NCI-H2029 (cell line): Measurements from ENCODE around the gene MID1.

ENCODE experiments used
- DNase-seq: peaks from one replicate; lab custom pipeline; 2025; lab: John Stamatoyannopoulos, UW

MID1 gene

DNA sequence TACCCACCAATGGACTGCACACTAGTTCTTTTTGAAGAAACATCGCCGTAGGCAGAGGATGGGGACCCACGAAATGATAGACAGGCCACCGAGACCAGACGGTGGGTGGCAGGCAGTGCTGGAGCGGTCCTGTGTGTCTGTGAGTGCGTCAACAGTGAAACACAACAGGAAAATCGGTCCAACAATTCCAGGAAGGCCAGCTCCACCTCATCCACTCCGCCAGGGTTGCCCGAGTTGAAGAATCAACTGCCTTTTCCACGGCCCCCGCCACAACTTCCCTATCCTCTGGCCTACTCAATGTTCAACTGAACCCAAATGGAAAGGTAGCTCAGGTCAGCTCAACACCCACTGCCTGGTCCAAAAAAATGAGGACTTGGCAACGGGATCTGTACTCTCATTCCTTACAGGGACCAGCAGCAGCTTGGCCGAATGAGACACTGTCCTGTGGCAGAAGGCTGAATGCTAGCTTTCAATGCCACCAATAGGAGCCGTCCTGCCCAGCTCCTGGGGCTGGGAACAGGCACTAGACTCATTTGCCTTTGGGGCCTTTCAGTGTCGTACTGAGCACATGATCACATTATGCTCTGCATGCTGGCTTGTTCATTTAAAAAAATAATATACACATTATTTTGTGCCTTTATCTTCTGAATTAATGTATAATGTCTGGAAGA lies 43.5 kb downstream of the MID1 start:
- DNase-seq, result no peak

DNA sequence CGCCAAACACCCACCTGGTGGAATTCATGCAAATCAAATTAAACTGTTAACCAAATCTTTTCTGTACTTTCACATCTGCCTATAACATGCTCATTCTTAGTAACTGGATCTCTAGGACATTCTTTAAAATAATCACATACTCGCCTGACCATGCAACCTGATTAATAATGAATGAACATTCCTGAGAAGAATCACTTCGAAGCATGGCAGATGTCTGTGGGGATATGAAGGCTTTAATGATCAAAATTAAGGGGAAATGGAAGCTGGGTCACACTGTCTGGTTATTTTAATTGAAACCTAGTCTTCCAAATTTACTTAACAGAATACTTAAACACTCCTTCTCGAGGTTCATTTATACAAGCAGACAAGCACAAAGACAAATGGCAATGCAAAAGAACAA lies 44.2 kb downstream of the MID1 start:
- no peak for DNase-seq

GRCh38 chrX:10574663-10575062 lies 45.7 kb downstream of the MID1 start:
- no peak for DNase-seq

- DNase-seq, result no peak
Measured at GRCh38 chrX:10571260-10571659, 49.1 kb downstream of the MID1 start.

DNA sequence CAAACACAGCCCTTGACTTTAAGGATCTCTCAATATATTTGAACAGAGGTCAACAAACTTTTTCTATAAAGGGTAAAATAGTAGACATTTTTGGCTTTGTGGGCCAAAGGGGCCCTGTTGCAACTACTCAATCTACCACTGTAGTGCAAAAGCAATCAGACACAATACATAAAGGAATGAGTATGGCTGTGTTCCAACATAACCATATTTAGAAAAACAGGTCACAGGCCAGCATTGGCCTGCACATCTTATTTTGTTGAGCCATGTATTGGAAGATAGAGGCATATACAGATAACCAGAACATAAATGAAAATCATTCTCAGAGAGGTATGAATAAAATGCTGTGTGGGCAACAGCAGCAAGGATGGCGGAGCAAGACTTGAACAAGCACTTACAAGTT lies 49.8 kb downstream of the MID1 start:
- DNase-seq, result no peak

DNA sequence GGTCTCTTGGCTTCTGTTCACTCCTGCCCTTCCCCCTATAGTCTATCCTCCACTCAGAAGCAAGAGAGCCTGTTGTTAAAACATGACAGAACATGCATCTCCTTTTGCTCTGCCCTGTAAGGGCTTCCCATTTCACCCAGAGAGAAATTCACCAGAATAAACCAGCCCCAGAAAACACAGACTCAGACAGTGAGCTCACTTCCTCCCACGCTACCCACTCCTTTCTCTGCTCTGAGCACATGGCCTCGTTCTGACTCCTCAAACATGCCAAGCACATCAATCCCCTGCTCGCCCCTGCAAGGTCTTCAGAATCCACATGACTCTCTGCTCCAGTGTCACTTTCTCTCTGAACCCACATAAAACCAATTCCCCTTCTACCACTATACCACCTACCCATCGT lies 50.4 kb downstream of the MID1 start:
- DNase-seq, result no peak

DNA sequence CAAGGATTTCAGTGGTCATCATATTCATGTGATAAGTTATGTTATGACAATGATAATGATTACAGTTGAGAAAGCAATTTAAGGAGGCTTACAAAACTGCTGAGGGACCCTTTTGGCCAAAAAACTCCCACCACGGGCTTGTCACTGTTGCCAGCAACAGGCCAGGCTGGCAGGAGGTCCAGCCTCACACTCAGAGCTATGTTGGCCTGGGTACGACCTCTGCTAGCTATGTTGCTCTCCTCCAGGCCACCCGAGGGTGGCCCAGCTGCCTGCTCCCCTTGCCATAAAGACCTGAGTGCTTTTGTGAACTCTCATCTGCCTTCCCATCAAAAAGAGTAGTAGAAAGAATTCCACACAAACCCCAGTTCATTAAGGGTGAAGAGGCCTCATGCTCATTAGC lies 52.0 kb downstream of the MID1 start:
- DNase-seq, result no peak

- DNase-seq, result no peak
Measured at GRCh38 chrX:10567136-10567535, 53.2 kb downstream of the MID1 start.

DNA sequence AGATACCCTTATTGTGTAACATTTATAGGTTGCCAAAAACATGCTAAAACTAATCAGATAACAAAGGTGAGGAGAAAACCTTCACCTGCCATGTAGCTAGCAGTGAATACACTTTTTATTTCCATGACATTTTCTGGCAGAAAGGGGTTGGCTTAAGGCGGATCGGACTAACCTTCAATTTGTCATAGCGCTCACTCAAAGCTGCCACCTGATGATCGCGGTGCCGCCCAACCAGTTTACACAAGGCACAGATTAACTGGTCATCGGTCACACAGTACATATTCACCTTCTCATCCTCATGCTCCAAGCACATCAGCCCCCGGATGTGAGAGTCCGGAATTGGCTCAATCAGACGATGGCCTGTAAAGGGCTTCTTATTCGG lies 53.7 kb downstream of the MID1 start:
- DNase-seq, result no peak

DNA sequence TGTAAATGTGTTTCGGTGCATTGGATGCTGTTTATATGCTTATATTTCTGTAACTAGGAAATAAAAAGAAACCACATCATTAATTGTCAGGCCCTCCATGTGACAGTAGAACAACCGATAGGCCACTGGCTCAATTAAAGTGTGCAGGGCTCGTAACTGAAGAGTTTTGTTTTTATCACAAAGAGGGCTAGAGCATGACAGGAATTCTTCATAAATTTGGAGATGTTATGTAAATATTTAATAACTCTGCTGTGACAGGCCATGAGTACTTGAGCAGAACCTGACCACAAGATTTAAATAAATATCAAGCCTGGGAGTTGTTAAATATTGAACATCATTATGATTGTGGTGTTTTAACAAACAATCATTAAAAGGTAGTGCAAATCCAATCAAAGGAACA lies 55.9 kb downstream of the MID1 start:
- peak; percentile 69 for DNase-seq

- DNase-seq, result no peak
Measured at GRCh38 chrX:10557166-10557565, 63.2 kb downstream of the MID1 start.

GRCh38 chrX:10556405-10556804 lies 64.0 kb downstream of the MID1 start:
- no peak for DNase-seq

DNA sequence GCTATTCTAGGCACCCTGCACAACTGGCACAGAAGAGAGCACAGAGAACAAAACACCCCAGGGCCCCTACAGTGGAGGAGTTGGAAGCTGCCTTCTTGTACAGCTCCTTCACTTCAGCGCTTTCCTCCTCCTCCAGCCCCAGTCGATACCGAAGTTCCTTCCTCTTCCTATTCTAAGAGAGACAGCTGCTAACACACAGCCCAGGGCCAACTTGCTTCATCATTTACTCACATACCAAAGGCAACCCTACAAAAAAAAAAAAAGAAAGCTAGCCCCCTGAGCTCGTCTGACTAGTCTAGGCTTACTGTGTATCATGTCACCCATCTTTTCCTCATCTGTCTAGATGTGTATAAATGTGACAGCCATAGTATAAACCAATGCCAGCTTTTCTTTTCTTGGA lies 64.5 kb downstream of the MID1 start:
- no peak for DNase-seq

DNA sequence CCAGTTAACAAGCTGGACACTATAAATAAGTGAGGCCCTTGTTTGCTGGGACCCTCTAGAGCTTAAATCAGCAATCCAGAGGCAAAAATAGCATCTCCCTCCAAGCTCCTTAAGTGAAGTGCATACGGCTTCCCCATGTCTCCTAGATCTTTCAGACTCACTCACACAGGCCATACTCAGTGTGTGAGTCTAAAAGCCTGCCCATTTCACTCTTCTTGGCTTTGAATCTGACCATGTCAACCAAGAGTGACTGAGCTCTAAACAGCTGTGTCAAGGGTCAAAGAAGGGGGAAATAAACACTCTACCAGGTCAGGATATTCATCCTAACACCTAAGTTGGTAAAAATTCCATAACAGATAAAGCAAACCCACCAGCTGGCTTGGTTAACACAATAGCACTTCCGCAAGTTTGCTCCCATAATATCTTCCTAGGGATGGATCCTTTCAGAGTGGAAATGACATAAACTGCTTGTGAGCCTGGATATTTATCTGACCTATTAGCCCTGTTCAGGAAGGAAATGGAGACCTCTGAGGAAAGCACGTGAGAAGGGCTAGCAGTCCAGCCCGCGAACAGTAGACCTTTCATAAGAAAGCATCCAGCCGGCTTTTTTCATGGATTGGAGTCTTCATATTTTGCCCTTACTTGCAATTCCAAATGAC lies 65.6 kb downstream of the MID1 start:
- no peak for DNase-seq

DNA sequence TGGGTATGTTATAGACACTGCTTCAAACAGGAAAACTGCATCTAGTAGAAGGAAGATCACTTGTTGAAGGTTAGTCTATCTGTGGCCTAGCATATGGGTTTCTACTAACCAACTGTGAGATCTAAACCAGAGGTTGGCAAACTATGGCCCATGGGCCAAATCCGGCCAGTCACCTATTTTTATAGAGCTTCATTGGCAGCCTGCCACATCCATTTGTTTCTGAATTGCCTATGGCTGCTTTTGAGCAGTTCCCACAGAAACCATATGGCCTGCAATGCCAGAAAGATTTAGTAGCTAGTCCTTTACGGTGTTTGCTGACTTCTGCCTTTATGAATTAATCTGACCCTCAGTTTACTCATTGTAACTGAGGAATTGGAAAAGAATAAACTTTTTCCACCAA lies 71.1 kb downstream of the MID1 start:
- no peak for DNase-seq

DNA sequence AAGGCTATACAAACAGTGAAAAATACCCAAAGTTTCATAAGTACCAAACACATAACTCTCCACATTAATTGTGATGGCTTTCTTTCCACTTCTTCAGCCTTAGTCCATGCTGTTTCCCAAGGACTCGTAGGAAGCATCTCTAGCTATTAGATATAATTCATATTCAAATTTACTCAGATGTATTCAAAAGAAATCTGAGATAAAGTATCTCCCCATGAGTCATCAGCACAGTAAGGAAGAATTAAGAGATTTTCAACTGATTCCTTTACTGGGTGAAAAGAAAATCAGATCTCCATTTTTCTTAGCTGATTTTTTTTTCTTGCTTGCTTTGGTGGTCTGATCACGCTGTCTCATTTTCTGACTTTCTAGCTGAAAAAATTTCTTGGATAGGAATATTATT lies 71.7 kb downstream of the MID1 start:
- DNase-seq, result no peak

DNA sequence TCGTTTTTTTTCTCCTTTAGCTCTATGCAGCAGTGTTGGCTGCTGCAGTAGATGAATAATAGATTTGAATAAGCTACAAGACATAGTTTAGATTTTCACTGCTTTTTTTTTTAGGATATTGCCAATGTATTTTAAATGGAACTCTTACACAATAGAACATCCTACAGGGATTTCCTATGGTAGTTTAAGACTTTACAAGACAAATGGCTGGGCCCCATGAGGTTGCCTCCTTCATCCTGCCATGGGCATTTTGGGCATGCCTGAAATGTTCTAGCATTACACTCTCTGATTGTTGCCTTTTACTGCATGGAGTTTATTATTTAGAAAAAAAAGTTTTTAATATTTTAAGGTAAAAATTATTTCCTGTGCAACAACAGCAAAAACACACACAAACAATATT lies 74.5 kb downstream of the MID1 start:
- no peak for DNase-seq

DNA sequence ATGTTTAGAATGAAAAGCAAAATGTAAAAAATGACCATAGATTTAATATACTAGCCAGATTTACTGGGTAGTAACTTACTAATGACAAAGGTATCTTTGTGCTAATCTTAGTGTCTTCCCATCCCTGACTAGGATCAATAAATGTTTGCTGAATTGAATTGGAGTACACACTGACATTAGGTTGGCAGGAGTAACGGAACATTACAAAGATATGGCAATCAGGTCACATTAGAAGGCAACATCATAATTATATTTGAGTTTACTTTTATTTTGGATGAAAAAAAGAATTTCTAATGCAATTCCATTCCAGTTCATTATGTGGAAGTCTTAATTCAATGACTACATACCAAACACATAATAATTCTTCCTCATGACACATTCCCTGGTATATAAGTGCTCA lies 77.8 kb downstream of the MID1 start:
- no peak for DNase-seq

- DNase-seq, result no peak
Measured at GRCh38 chrX:10538831-10539230, 81.6 kb downstream of the MID1 start.

- DNase-seq, result no peak
Measured at GRCh38 chrX:10537308-10537707, 83.1 kb downstream of the MID1 start.

GRCh38 chrX:10536744-10537143 lies 83.6 kb downstream of the MID1 start:
- DNase-seq, result no peak

DNA sequence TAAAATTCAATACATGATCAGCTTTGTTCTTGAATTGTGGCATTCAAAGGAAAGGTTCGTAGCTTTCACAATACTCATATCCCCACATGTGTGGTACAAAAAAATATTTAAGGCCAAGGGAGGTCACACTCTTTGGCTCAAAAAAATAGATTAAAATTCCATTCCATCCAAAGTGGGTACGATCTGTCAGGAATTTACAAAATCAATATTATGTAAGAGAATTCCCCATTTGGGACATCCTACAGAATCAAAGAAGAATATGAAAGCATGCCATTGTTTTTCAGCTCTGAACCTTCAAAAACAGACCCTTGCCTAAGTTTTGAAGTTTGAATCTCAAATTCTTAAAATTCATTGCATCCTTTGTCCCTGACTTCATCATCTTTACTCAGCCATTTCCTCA lies 85.8 kb downstream of the MID1 start:
- no peak for DNase-seq

GRCh38 chrX:10533696-10534365 lies 86.6 kb downstream of the MID1 start:
- no peak for DNase-seq

- DNase-seq, result no peak
Measured at GRCh38 chrX:10531927-10532326, 88.5 kb downstream of the MID1 start.
